ENCODE data around the gene ANKS1A. TPM values are rescaled to one million over a fixed set of nuclear protein-coding genes. Genes with fewer than 3 reads are reported as not detected.

ANKS1A gene
- total and polyA plus RNA-seq, 10 donors = 5.1 to 68.9 (median 45.6) TPM

GRCh38 chr6:34911822-34912221 is 22.8 kb downstream of the ANKS1A start:
- peaks cover 16 to 65% (median 25%) of the 10 kb centered on the region in 6 donors for H3K4me1 ChIP-seq
- intact Hi-C loops (cut with DNase I; ENCODE audit: low total_unique reads) = no loop called here
- 92 to 98% (median 94%) methylated on average over 5 of the region's 5 CpGs for WGBS, 5 donors

GRCh38 chr6:34912715-34913464 is 23.8 kb downstream of the ANKS1A start:
- DNase-seq = no peak
- Histone ChIP-seq H3K27ac (peak overlapping the region in 1 of 8 donors; percentile 2), H3K4me3 (no peak overlapping the region), H3K4me1 (peaks cover 18 to 72% (median 30%) of the 10 kb centered on the region in 6 donors), H3K9me3 (no peaks in the 10 kb centered on the region), H3K36me3 (no peaks in the 10 kb centered on the region), H3K27me3 (replicated peaks in 1 of 7) (no peaks in the 10 kb centered on the region)
- 29 to 53% (median 35%) methylated on average over 3 of the region's 3 CpGs for WGBS, 5 donors
- TF ChIP-seq POLR2AphosphoS5 (IDR thresholded peaks at IDR 0.05) (peak in 1 of 3 donors; percentile 31), POLR2A (IDR thresholded peaks at IDR 0.05) (no peak), CTCF (IDR thresholded peaks at IDR 0.05 in 8 of 11, conservative IDR thresholded peaks at IDR 0.05 in 3 of 11) (no peak)
- intact Hi-C loops (cut with DNase I; ENCODE audit: low total_unique reads) = no loop called here

More at GRCh38 chr6:34911822-34912221, 22.8 kb downstream of the ANKS1A start:
- no peaks in the 10 kb centered on the region for H3K9me3 ChIP-seq
- TF ChIP-seq POLR2AphosphoS5 (IDR thresholded peaks at IDR 0.05) (no peak), CTCF (IDR thresholded peaks at IDR 0.05 in 8 of 11, conservative IDR thresholded peaks at IDR 0.05 in 3 of 11) (no peak), POLR2A (IDR thresholded peaks at IDR 0.05) (no peak)
- no peak overlapping the region for H3K4me3 ChIP-seq
- no peaks in the 10 kb centered on the region for H3K36me3 ChIP-seq
- H3K27me3 ChIP-seq (replicated peaks in 1 of 7) = no peaks in the 10 kb centered on the region
- no peak for DNase-seq
- no peak overlapping the region for H3K27ac ChIP-seq

- no peak for DNase-seq
- TF ChIP-seq POLR2A (IDR thresholded peaks at IDR 0.05) (no peak), CTCF (IDR thresholded peaks at IDR 0.05 in 8 of 11, conservative IDR thresholded peaks at IDR 0.05 in 3 of 11) (no peak), POLR2AphosphoS5 (IDR thresholded peaks at IDR 0.05) (no peak)
- intact Hi-C loops (cut with DNase I; ENCODE audit: low total_unique reads) = no loop called here
- Histone ChIP-seq H3K4me1 (peaks cover 19 to 66% (median 31%) of the 10 kb centered on the region in 6 donors), H3K9me3 (no peaks in the 10 kb centered on the region), H3K36me3 (peaks cover 0 to 9% (median 0%) of the 10 kb centered on the region in 6 donors), H3K27me3 (replicated peaks in 1 of 7) (no peaks in the 10 kb centered on the region), H3K27ac (no peak overlapping the region), H3K4me3 (no peak overlapping the region)
- WGBS, 5 donors = 91 to 97% (median 94%) methylated on average over 4 of the region's 4 CpGs
These were observed 25.3 kb downstream of the ANKS1A start for GRCh38 chr6:34914358-34914757.

GRCh38 chr6:34916348-34916967 is 27.4 kb downstream of the ANKS1A start:
- H3K9me3 ChIP-seq = no peaks in the 10 kb centered on the region
- peaks cover 0 to 9% (median 0%) of the 10 kb centered on the region in 6 donors for H3K36me3 ChIP-seq
- H3K27me3 ChIP-seq (replicated peaks in 1 of 7) = no peaks in the 10 kb centered on the region
- DNase-seq = no peak
- 77 to 89% (median 86%) methylated on average over 4 of the region's 4 CpGs for WGBS, 5 donors
- intact Hi-C loops (cut with DNase I; ENCODE audit: low total_unique reads) = no loop called here
- H3K4me3 ChIP-seq = no peak overlapping the region
- H3K27ac ChIP-seq = peak overlapping the region in 2 of 8 donors; percentile 4 to 43
- H3K4me1 ChIP-seq = peaks cover 19 to 55% (median 28%) of the 10 kb centered on the region in 6 donors
- TF ChIP-seq POLR2AphosphoS5 (IDR thresholded peaks at IDR 0.05) (no peak), CTCF (IDR thresholded peaks at IDR 0.05 in 8 of 11, conservative IDR thresholded peaks at IDR 0.05 in 3 of 11) (no peak), POLR2A (IDR thresholded peaks at IDR 0.05) (no peak)
